Amniotic stem cell (primary cell): Measurements from ENCODE around the gene RNASE8.
A peak's percentile ranks its signal among the peaks of the same experiment; 100 is the strongest.

Experiments used
- DNase-seq: peaks from one replicate; lab custom pipeline; 2025; lab: John Stamatoyannopoulos, UW

Gene RNASE8

DNA sequence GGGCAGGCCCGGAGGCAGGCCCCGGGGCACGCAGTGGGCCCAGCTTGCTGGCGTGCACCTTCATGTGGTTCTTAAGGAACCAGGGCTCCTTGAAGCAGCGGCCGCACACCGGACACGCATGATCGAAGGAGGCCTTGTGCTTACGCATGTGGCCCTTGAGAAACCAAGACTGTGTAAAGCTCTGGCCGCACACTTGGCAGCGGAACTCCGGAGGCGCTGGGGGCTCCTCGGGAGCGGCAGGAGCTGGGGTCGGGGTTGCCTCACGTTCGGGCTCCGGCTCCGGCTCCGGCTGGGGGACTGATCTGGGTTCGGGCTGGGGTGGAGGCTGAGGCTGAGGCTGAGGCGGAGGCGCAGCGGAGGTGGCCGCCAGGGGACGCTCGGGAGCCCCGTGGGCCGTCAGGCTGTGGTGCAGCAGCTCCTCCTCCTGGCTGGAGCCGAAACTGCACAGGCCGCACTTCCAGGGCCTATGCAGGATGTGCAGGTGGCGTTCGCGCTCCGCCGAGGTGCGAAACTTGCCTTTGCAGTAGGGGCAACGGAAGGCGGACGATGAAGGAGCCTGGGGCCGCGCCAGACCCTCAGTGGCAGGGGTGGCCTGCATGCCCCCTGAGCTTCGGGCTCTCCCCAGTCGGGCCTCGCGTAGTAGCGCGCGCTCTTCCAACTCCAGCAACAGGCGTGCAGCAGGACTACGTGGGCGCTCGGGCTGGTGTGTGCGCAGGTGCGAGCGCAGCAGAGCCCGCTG is 34.8 kb downstream of the RNASE8 start:
- no peak for DNase-seq

- no peak for DNase-seq
Measured at GRCh38 chr14:21093018-21093417, 35.4 kb downstream of the RNASE8 start.

DNA sequence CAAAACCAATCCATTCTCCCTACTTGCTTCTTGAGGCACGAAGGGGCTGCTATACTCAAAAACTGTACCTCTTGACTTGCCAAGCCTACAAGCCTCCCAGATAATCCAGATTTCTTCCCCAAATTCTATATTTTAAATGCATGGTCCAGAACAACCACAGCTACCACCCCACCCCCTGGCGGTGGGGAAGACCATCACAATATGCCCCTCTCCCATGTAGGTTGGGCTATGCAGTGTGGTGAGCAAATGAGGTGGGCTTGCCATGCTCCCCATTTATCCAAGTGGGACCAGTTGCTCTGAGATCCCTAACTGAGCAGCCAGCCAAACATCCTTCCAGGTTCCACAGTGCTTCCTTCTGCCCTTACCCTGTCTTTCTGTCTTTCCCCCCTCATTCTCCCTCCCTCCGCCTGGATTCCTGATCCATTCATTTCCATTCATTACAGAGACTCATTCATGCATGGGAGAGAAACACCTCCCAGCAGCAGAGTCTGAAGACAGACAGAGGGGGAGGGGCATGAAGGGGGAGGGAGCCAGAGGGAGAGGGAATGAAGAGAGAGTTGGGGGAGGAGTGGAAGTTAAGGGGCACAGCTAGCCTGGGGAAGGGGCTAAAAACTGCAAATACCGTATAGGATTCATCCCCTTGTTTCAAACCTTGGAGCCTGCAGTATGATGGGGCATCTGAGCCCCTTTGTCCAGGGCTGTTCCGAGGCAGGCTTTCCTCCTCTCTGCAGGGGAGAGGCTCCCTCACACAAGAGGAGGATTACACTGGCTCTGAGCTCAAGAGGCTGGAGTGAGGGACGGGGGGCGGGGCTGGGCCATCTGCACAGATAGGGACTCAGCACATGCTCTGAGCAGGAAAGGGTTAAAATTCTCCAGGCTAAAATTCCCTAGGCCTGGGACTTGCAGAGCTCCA is 36.4 kb downstream of the RNASE8 start:
- DNase-seq: no peak

- DNase-seq: no peak
Measured at GRCh38 chr14:21095430-21096205, 38.0 kb downstream of the RNASE8 start.

GRCh38 chr14:21096438-21096837 is 38.8 kb downstream of the RNASE8 start:
- DNase-seq: no peak

GRCh38 chr14:21096978-21097635 is 39.5 kb downstream of the RNASE8 start:
- DNase-seq: no peak

DNA sequence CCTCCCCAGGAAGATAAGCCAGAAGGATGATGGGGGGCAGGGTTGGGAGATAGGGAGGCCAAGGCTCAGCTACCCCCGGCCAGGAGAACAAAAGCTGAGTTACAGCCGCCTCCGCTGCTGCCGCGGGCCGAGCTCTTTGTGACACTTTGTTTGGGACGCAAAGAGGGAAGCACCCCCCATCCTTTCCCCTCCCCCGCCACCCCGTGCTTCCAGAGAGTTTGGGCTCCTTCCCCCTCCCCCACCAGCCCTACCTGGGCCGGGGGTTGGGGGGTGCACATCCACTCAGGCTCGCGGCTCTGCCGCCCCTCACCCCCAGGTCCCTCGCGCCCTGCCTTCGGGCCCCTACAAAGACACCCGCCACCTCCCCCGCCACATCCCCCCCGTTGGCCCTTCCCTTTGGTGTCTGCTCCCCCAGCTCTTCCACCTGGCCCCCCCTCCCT is 40.0 kb downstream of the RNASE8 start:
- no peak for DNase-seq

DNA sequence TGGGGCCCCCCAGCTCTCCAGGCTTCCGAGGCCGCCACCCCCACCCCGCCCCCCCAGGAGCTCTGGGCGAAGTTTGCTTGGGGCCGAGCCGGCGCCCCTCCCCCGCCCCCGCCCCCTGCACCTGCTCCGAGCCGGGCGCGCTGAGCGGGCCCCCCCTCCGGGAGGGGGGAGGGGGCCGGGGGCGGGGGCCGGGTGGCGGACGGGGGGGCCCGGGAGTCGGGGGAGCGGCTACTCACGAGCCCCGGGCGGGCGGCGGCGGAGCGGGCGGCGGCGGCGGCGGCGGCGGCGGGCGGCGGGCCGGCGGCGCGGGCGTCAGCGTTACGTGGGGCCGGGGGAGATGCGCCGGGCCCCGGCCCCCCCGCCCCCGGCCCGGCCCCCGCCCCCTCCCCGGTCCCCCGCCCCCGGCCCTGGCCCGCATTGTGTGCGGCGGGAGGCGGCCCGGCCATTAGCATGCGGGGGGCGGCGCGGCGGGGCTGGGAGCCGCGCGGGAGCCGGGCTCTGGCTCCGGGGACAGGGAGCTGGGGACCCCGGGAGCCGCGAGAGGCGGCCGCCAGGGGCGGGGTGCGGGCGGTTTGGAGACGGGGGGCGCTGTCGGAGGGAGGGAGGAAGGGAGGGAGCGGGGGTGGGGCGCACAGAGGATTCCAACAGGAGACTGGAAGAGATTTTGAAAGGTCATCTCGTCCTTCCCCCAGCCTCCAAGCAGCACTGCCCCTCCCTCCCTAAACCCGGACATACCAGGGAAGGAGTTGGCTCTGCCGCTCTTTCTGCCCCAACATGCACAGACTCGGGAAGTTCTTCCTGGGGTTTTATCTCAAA is 40.7 kb downstream of the RNASE8 start, which contains the start of gene ZNF219:
TSS of gene ZNF219 (minus strand) at position 580 of the 816 bp plus-strand sequence. CDS start 5,064 bp downstream, outside the sequence.
- no peak for DNase-seq

DNA sequence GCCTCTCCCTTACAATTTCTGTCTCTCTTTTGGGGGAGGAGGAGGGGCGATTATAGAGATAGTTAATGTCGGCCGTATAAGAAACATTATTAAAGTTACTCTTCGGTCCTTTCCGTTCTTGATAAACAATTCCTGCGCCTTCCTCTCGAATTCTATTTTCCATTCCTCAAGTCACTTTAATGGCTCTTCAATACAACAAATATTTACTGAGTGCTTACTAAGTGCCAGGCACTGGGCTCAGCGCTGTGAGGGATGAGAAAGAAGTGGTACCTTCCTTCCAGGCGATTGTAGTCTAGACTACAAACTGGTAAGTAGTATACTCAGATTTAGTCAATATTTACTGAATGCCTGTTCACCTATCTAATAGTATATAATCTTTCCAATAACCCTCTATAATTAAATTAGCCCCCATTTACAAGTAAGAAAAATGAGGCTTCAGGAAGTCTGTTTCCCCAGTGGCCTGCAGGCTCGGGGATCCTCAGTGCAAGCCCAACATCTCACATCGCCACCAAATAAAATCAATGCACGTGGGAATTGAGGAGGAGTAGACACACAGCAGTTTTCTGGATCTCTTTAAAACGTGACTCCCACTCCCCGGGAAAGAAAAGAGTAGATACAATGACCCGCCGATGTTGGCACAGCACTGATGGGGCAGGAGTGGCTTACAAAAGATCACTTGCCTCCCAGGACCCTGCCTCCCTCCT is 41.4 kb downstream of the RNASE8 start:
- DNase-seq: no peak

- no peak for DNase-seq
Measured at GRCh38 chr14:21099596-21099985, 42.0 kb downstream of the RNASE8 start.

DNA sequence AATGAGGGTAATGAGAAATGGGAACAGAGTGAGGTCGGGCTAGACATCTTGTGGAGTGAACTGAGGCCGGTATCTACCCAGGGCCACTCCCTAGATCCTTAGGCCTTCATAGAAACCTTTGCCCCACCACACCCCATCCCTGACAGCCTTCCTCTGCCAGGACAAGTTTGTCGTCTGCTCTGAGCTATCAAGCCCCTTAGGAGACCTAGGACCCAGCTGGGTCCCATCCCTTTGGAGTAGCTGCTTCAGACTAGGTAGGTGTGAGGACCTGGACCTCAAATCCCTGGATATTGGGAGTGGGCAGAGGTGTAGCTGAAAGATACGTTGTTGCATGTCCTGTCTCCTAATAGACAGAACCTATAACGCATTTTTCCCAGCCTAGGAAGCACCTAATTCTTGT is 43.3 kb downstream of the RNASE8 start, which contains the start of gene TMEM253:
TSS of gene TMEM253 (plus strand) at position 136 of the 400 bp plus-strand sequence. CDS start 278 bp downstream, outside the sequence.
- DNase-seq: no peak

DNA sequence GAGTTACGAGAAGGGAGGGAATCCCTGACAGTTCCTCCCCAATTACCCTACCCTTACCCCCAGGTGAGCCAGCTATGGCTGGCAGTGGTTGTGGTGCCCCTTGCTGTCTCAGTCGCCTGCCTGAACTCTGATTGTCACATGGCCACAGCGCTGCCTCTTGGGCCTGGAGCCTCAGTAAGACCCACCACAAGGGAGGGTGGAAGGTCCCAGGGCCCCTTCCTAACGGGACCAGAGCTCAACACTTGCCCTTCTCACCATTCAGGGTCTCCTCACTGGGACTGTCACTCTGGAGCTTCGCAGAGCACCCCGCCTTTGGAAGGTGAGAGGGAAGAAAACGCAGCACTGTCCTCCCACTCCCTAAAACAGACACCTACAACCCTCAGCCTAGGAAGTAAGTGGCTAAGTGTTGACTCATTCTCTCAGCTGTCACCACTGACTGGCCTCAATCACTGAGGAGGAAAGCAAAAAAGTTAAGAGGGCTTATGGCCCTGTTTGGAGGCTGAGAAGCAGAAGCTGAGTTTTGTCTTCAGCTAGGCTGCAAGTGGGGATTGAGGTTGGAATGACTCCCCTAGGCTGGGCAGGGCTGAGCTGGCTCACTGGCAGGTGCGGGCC is 44.3 kb downstream of the RNASE8 start:
- DNase-seq: no peak

- no peak for DNase-seq
Measured at GRCh38 chr14:21102521-21103410, 45.1 kb downstream of the RNASE8 start.

GRCh38 chr14:21103411-21103709 is 45.7 kb downstream of the RNASE8 start:
- DNase-seq: no peak

DNA sequence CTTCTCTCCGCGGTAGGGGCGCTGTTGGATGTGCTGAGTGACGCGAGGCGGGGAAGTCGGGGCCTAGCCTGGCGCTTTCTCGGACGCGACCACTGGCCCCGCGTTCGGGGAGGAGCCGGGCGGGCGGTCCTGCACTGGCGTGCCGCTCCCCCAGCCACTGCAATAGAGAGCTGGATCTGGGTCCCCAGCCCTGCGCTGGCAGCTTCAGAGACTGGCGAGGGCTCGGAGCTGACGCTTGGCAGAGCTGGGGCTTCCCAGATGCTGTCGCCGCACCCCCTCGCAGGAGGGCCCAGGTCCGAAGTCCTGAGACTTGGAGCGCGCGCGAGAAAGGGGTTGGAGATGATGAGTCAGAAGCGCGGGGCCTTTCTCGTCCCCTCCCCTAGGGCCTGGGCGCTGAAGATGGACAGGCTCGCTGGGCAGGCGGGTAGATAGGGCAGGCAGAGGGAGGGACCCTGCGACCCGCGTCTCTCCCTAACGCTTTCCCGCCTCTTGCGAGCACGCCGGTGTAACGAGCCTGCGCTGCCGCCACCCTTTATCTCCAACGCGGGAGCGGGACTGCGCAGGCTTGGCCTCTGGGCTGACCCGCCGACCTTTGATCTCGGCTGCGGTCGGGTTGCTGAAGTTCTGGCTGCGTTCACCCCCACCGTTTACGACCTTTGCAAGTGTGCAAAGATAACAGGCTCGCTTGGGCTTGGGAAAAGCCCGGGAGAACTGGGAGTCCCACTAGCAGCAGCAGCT is 46.3 kb downstream of the RNASE8 start:
- DNase-seq: peak; percentile 96

GRCh38 chr14:21104448-21105060 is 46.9 kb downstream of the RNASE8 start:
- peak; percentile 43 for DNase-seq

DNA sequence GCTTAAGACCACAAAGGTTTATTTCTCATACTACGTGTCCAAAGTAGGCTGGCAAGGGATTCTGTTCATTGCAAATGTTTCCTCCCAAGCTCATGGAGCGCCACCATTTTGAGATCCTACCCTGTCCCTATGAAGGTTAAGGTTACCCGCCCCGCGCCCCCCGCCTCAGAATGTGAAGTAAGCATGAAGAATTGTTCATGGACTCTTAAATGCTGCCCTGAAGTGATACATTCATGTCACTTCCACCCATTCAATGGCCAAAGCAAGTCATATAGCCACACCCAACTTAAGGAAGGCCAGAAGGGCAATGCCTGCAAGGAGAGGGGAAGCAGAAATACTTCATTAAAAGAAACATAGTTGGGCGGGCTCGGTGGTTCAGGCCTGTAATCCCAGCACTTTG is 47.5 kb downstream of the RNASE8 start:
- DNase-seq: no peak

- no peak for DNase-seq
Measured at GRCh38 chr14:21106176-21106497, 48.5 kb downstream of the RNASE8 start.
